K562 (cell line): ENCODE measurements around the gene PCK2. TPM values are rescaled to one million over a fixed set of nuclear protein-coding genes. Genes with fewer than 3 reads are reported as not detected.

ENCODE experiments used
- CHD2 ChIP-seq: IDR thresholded peaks from 2 replicates; pipeline ENCODE4 v1.6.1; 2011; ENCODE audit warnings: low read depth, low read length
- ESRRB ChIP-seq: fragments of 250-450 bp; sonication (Bioruptor Pico); IDR thresholded peaks from 2 replicates; pipeline ENCODE4 v1.5.0; 2020; ENCODE audit warnings: mild to moderate bottlenecking, moderate library complexity, borderline replicate concordance
- ETV5 ChIP-seq: sonication (generic); formaldehyde crosslinking; IDR thresholded peaks from 2 replicates; pipeline ENCODE4 v1.4.0; 2020; ENCODE audit warnings: low read depth, mild to moderate bottlenecking, missing genetic modification reagents
- GABPA ChIP-seq: fragments of 200-800 bp; sonication (Bioruptor generic); conservative IDR thresholded peaks from 2 replicates; pipeline ENCODE4 v1.6.1; 2016; ENCODE audit warnings: low read depth, missing genetic modification characterization, missing compliant biosample characterization
- GATAD2B ChIP-seq: fragments of 450-650 bp; IDR thresholded peaks from 2 replicates; pipeline ENCODE4 v1.6.1; 2017; ENCODE audit warnings: mild to moderate bottlenecking, borderline replicate concordance
- L3MBTL2 ChIP-seq: fragments of 450-650 bp; IDR thresholded peaks from 2 replicates; pipeline ENCODE4 v1.6.1; 2016; ENCODE audit warnings: mild to moderate bottlenecking, moderate library complexity
- MAZ ChIP-seq, 2 experiments: fragments of 450-650 bp in 1 of 2; sonication (generic) in 1 of 2; formaldehyde crosslinking; IDR thresholded peaks in 1 of 2; conservative IDR thresholded peaks in 1 of 2; 2 replicates each; pipeline versions ENCODE4 v1.4.0 to v1.5.0; 2020; ENCODE audit warnings: mild to moderate bottlenecking in 1 of 2, missing genetic modification reagents in 1 of 2
- MYC ChIP-seq, 2 experiments: fragments of 250-450 bp in 1 of 2; sonication (Bioruptor Pico) in 1 of 2; IDR thresholded peaks; 2 replicates each; pipeline versions ENCODE4 v1.5.1 to v1.6.1; 2012 to 2021; ENCODE audit warnings: low read depth in 2 of 2, borderline replicate concordance in 1 of 2, improper control_type of control experiment in 1 of 2, low read length in 1 of 2, mild to moderate bottlenecking in 1 of 2, moderate library complexity in 1 of 2
- NRF1 ChIP-seq, 2 experiments: fragments of 450-650 bp; IDR thresholded peaks in 1 of 2; conservative IDR thresholded peaks in 1 of 2; 2 replicates each; pipeline ENCODE4 v1.6.1; 2014; ENCODE audit warnings: mild to moderate bottlenecking in 2 of 2
- OTX1 ChIP-seq: fragments of 450-650 bp; formaldehyde crosslinking; IDR thresholded peaks from 2 replicates; pipeline ENCODE4 v1.4.0; 2022; ENCODE audit warnings: mild to moderate bottlenecking
- PML ChIP-seq: IDR thresholded peaks from 2 replicates; pipeline ENCODE4 v1.6.1; 2012; ENCODE audit warnings: low read length, inconsistent platforms
- RFX5 ChIP-seq: IDR thresholded peaks from 2 replicates; pipeline ENCODE4 v1.6.1; 2011; ENCODE audit warnings: low read depth, mild to moderate bottlenecking, improper control_type of control experiment, low read length
- SIN3A ChIP-seq, 2 experiments: fragments of 150-350 bp in 1 of 2; IDR thresholded peaks; 2 replicates each; pipeline ENCODE4 v1.6.1; 2011 to 2016; ENCODE audit warnings: borderline replicate concordance in 2 of 2, low read depth in 2 of 2, low read length in 2 of 2, mild to moderate bottlenecking in 2 of 2, moderate library complexity in 2 of 2; ENCODE audit not compliant: control insufficient read depth in 1 of 2
- TBL1XR1 ChIP-seq, 2 experiments: IDR thresholded peaks; 2 replicates each; pipeline ENCODE4 v1.6.1; 2012; ENCODE audit warnings: improper control_type of control experiment in 2 of 2, low read length in 2 of 2, mild to moderate bottlenecking in 1 of 2
- ZBTB7A ChIP-seq: IDR thresholded peaks from 2 replicates; pipeline ENCODE4 v1.6.1; 2011; ENCODE audit warnings: low read depth, mild to moderate bottlenecking, low read length, moderate library complexity, borderline replicate concordance; ENCODE audit not compliant: control insufficient read depth
- ZNF324 ChIP-seq: fragments of 250-450 bp; sonication (Bioruptor Pico); IDR thresholded peaks from 2 replicates; pipeline ENCODE4 v1.4.0; 2020; ENCODE audit warnings: mild to moderate bottlenecking
- polyA plus RNA-seq, 8 experiments: library from polyadenylated mRNA; depleted of rRNA in 4 of 8; stranded (reverse) in 5 of 8; unstranded in 3 of 8; fragments of >200 nt; fragmentation: Nextera tagmentation in 2 of 8; fragmentation: Illumina TruSeq in 1 of 8; extraction: Ambion mirVana in 2 of 8; extraction: Trizol in 1 of 8; gene quantifications; 2 replicates each; pipeline versions ENCODE4 v1.2.1 to v1.2.3, GENCODE V29; 2011 to 2014; ENCODE audit warnings: inconsistent platforms in 1 of 8, missing spikeins in 1 of 8
- total RNA-seq, 7 experiments: library from RNA; depleted of rRNA in 6 of 7; stranded (reverse); fragments of >200 nt in 6 of 7; fragmentation: Illumina TruSeq in 2 of 7; extraction: Trizol in 2 of 7; gene quantifications; 2 replicates each; pipeline versions ENCODE4 v1.2.1 to v1.2.3, GENCODE V29; 2011 to 2021; ENCODE audit warnings: low replicate concordance in 1 of 7
- TF ChIP-seq, protein P1 (sequence below): sonication (generic); formaldehyde crosslinking; IDR thresholded peaks from 2 replicates; pipeline ENCODE4 v1.8.1; 2022; ENCODE audit warnings: missing genetic modification reagents
- TF ChIP-seq, protein P2 (sequence below): sonication (generic); formaldehyde crosslinking; IDR thresholded peaks from 2 replicates; pipeline ENCODE4 v1.8.0; 2022; ENCODE audit warnings: mild to moderate bottlenecking, missing genetic modification reagents
- TF ChIP-seq, protein P3 (sequence below): fragments of 250-450 bp; sonication (Bioruptor Pico); IDR thresholded peaks from 2 replicates; pipeline ENCODE4 v1.8.0; 2021; ENCODE audit warnings: borderline replicate concordance, mild to moderate bottlenecking, moderate library complexity; ENCODE audit not compliant: poor library complexity, severe bottlenecking
- TF ChIP-seq, protein P4 (sequence below): fragments of 250-450 bp; sonication (Bioruptor Pico); IDR thresholded peaks from 2 replicates; pipeline ENCODE4 v1.8.0; 2021; ENCODE audit warnings: mild to moderate bottlenecking, moderate library complexity

The PCK2 gene
- total and polyA plus RNA-seq, 9 of the 15 experiments (the other 6 are each of a cell fraction or from before 2014, with no cell fraction given) = 3.3 to 60.9 (median 30.4) TPM

DNA sequence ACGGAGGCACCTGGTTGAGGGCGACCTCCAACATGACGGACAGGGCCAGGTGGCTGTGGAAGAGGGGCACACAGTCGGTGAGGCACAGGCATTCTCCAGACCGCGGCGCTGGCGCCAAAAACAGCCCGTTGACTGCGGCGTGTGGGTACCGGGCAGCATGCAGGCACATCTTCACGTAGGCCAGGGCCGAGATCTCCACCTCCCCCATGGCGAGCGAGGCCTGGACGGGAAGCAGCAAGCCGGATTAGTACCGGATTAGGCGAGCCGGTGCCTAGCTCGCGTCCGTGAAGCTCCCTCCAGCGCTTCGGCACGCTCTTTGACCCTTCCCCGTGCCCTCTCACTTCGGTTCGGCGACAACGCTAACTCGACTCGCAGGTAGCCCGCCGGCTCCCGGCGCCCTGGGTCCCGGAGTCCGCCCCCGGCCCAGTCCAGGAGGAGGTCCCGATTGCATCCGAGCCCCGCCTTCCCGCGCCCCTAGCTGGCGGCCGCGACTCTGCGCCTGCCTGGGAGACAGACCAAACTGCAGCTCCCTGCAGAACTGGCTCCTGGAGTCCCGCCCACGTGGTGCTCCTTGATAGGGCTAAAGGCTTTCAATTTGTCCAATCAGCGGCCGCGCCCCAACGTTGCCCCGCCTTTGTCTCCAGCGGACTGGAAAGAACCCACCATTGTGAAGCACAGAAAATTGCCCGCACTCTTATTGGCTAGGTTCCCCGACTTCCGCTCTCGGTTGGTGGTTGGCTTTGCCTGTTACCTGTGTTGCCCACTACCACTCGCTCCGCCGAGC, 47.2 kb downstream of the PCK2 start, which contains the start of gene EMC9 (continued):
- TF ChIP-seq CHD2 = peak; percentile 45; the same call in 1 of the 2 replicates
- no peak for TF ChIP-seq OTX1 (CRISPR knock-in tag)
- TF ChIP-seq NRF1 (conservative IDR thresholded peaks at IDR 0.05 in 1 of 2, IDR thresholded peaks at IDR 0.05 in 1 of 2) = peak; percentile 91 to 93
- no peak for TF ChIP-seq GATAD2B
- TF ChIP-seq SIN3A (IDR thresholded peaks at IDR 0.05; ENCODE audit: borderline replicate concordance in 2 of 2, control insufficient read depth in 1 of 2, low read depth in 2 of 2, low read length in 2 of 2) = peak in 1 of 2 experiments; percentile 21; a peak in 1 of 4 replicates
- TF ChIP-seq RFX5 = peak; percentile 43; the same call in 1 of the 2 replicates
- TF ChIP-seq, protein P1, sequence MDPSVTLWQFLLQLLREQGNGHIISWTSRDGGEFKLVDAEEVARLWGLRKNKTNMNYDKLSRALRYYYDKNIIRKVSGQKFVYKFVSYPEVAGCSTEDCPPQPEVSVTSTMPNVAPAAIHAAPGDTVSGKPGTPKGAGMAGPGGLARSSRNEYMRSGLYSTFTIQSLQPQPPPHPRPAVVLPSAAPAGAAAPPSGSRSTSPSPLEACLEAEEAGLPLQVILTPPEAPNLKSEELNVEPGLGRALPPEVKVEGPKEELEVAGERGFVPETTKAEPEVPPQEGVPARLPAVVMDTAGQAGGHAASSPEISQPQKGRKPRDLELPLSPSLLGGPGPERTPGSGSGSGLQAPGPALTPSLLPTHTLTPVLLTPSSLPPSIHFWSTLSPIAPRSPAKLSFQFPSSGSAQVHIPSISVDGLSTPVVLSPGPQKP = no peak
- TF ChIP-seq, protein P2, sequence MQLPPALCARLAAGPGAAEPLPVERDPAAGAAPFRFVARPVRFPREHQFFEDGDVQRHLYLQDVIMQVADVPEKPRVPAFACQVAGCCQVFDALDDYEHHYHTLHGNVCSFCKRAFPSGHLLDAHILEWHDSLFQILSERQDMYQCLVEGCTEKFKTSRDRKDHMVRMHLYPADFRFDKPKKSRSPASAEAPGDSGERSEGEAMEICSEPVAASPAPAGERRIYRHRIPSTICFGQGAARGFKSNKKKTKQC = peak; percentile 65; the same call in 1 of the 2 replicates
- TF ChIP-seq MAZ (CRISPR knock-in tag; conservative IDR thresholded peaks at IDR 0.05 in 1 of 2, IDR thresholded peaks at IDR 0.05 in 1 of 2) = peak; percentile 32 to 47
- TF ChIP-seq PML = 0 out of 2 replicates have a peak, but pooled peaks have one; percentile 6
- TF ChIP-seq, protein P3, sequence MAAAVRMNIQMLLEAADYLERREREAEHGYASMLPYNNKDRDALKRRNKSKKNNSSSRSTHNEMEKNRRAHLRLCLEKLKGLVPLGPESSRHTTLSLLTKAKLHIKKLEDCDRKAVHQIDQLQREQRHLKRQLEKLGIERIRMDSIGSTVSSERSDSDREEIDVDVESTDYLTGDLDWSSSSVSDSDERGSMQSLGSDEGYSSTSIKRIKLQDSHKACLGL (CRISPR knock-in tag) = no peak
- no peak for TF ChIP-seq TBL1XR1 (IDR thresholded peaks at IDR 0.05; ENCODE audit: low read length in 2 of 2)
- no peak for TF ChIP-seq ESRRB (CRISPR knock-in tag)
- peak; percentile 31; the same call in 1 of the 2 replicates for TF ChIP-seq MYC (IDR thresholded peaks at IDR 0.05; ENCODE audit: low read depth, low read length)
- no peak for TF ChIP-seq MYC (CRISPR knock-in tag; IDR thresholded peaks at IDR 0.05; ENCODE audit: borderline replicate concordance, low read depth)
- no peak for TF ChIP-seq ZNF324 (CRISPR knock-in tag)
- TF ChIP-seq, protein P4, sequence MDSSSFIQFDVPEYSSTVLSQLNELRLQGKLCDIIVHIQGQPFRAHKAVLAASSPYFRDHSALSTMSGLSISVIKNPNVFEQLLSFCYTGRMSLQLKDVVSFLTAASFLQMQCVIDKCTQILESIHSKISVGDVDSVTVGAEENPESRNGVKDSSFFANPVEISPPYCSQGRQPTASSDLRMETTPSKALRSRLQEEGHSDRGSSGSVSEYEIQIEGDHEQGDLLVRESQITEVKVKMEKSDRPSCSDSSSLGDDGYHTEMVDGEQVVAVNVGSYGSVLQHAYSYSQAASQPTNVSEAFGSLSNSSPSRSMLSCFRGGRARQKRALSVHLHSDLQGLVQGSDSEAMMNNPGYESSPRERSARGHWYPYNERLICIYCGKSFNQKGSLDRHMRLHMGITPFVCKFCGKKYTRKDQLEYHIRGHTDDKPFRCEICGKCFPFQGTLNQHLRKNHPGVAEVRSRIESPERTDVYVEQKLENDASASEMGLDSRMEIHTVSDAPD = no peak
- peak; percentile 35; the same call in 1 of the 2 replicates for TF ChIP-seq L3MBTL2
- TF ChIP-seq ZBTB7A = peak; percentile 66; the same call in 1 of the 2 replicates
- peak; percentile 71 for TF ChIP-seq ETV5
- TF ChIP-seq GABPA (tag) = peak; percentile 71
